HFFc6 (cell line): ENCODE data around the gene PCDH9. TPM values are rescaled to one million over a fixed set of nuclear protein-coding genes. Genes with fewer than 3 reads are reported as not detected.

Source experiments
- DNase-seq: peaks from one replicate; pipeline ENCODE4 v3.0.0-alpha.2; 2018
- H3K27ac Mint-ChIP-seq: 2 replicates; pipeline ENCODE4 v1.8.0; 2020; ENCODE audit warnings: mild to moderate bottlenecking, mixed read lengths
- H3K27me3 Mint-ChIP-seq: 2 replicates; pipeline ENCODE4 v1.8.0; 2021; ENCODE audit warnings: mild to moderate bottlenecking, moderate library complexity, mixed read lengths; ENCODE audit not compliant: insufficient read depth
- H3K36me3 Mint-ChIP-seq: 2 replicates; pipeline ENCODE4 v1.8.0; 2021; ENCODE audit warnings: low read depth, mixed read lengths
- H3K4me1 Mint-ChIP-seq: 2 replicates; pipeline ENCODE4 v1.8.0; 2020; ENCODE audit warnings: low read depth, mixed read lengths
- H3K4me3 Mint-ChIP-seq: 2 replicates; pipeline ENCODE4 v1.8.0; 2020; ENCODE audit warnings: mild to moderate bottlenecking, moderate library complexity, mixed read lengths
- H3K9me3 Mint-ChIP-seq: 2 replicates; pipeline ENCODE4 v1.8.0; 2020; ENCODE audit warnings: mild to moderate bottlenecking, mixed read lengths
- total RNA-seq, 6 experiments: library from RNA; stranded (reverse); fragmentation: NEBNext Ultra II Directional; extraction: Animal tissue kit (Norgen Biotek cat#: 25700); gene quantifications; 2 replicates in 1 of 6; 3 replicates in 5 of 6; pipeline ENCODE4 v1.2.3, GENCODE V29; 2021
- TF ChIP-seq, protein P1 (sequence below): fragments of 200-600 bp; sonication (generic); IDR thresholded peaks from 2 replicates; pipeline ENCODE4 v1.5.0; 2021; ENCODE audit warnings: antibody characterized with exemption, mild to moderate bottlenecking

PCDH9 gene
- total RNA-seq, 6 experiments from 2014 or later, result 2.0 to 6.7 (median 2.6) TPM

- no peaks in the 10 kb centered on the region; the same call in 1 of the 2 replicates for H3K9me3 Mint-ChIP-seq
- no peak overlapping the region for H3K4me3 Mint-ChIP-seq
- no peaks in the 10 kb centered on the region for H3K36me3 Mint-ChIP-seq
- no peak for DNase-seq
- H3K4me1 Mint-ChIP-seq, result no peaks in the 10 kb centered on the region; the same call in 1 of the 2 replicates
- no peak overlapping the region for H3K27ac Mint-ChIP-seq
- TF ChIP-seq, protein P1, sequence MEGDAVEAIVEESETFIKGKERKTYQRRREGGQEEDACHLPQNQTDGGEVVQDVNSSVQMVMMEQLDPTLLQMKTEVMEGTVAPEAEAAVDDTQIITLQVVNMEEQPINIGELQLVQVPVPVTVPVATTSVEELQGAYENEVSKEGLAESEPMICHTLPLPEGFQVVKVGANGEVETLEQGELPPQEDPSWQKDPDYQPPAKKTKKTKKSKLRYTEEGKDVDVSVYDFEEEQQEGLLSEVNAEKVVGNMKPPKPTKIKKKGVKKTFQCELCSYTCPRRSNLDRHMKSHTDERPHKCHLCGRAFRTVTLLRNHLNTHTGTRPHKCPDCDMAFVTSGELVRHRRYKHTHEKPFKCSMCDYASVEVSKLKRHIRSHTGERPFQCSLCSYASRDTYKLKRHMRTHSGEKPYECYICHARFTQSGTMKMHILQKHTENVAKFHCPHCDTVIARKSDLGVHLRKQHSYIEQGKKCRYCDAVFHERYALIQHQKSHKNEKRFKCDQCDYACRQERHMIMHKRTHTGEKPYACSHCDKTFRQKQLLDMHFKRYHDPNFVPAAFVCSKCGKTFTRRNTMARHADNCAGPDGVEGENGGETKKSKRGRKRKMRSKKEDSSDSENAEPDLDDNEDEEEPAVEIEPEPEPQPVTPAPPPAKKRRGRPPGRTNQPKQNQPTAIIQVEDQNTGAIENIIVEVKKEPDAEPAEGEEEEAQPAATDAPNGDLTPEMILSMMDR, result no peak
- H3K27me3 Mint-ChIP-seq, result no peaks in the 10 kb centered on the region; the same call in 1 of the 2 replicates
These were observed 907.2 kb downstream of the PCDH9 start for GRCh38 chr13:66322936-66323335.

- no peaks in the 10 kb centered on the region; the same call in 1 of the 2 replicates for H3K4me1 Mint-ChIP-seq
- TF ChIP-seq, protein P1, result no peak
- H3K9me3 Mint-ChIP-seq, result no peaks in the 10 kb centered on the region; the same call in 1 of the 2 replicates
- no peak for DNase-seq
- no peak overlapping the region for H3K27ac Mint-ChIP-seq
- no peaks in the 10 kb centered on the region; the same call in 1 of the 2 replicates for H3K27me3 Mint-ChIP-seq
- no peaks in the 10 kb centered on the region for H3K36me3 Mint-ChIP-seq
- H3K4me3 Mint-ChIP-seq, result no peak overlapping the region
These were observed 907.9 kb downstream of the PCDH9 start for GRCh38 chr13:66322193-66322740.

- Mint-ChIP-seq H3K36me3 (no peaks in the 10 kb centered on the region), H3K27ac (no peak overlapping the region), H3K27me3 (no peaks in the 10 kb centered on the region), H3K9me3 (no peaks in the 10 kb centered on the region; the same call in 1 of the 2 replicates), H3K4me3 (no peak overlapping the region), H3K4me1 (peaks cover 21% of the 10 kb centered on the region)
- TF ChIP-seq, protein P1, result no peak
- DNase-seq, result no peak
These were observed 915.2 kb downstream of the PCDH9 start for GRCh38 chr13:66314911-66315310.

- peak overlapping the region; percentile 8; the same call in 1 of the 2 replicates for H3K27ac Mint-ChIP-seq
- TF ChIP-seq, protein P1, result no peak
- peaks cover 21% of the 10 kb centered on the region for H3K4me1 Mint-ChIP-seq
- no peak overlapping the region for H3K4me3 Mint-ChIP-seq
- DNase-seq, result no peak
- no peaks in the 10 kb centered on the region for H3K36me3 Mint-ChIP-seq
- no peaks in the 10 kb centered on the region for H3K27me3 Mint-ChIP-seq
- no peaks in the 10 kb centered on the region for H3K9me3 Mint-ChIP-seq
These were observed 916.7 kb downstream of the PCDH9 start for GRCh38 chr13:66313413-66313812.

DNA sequence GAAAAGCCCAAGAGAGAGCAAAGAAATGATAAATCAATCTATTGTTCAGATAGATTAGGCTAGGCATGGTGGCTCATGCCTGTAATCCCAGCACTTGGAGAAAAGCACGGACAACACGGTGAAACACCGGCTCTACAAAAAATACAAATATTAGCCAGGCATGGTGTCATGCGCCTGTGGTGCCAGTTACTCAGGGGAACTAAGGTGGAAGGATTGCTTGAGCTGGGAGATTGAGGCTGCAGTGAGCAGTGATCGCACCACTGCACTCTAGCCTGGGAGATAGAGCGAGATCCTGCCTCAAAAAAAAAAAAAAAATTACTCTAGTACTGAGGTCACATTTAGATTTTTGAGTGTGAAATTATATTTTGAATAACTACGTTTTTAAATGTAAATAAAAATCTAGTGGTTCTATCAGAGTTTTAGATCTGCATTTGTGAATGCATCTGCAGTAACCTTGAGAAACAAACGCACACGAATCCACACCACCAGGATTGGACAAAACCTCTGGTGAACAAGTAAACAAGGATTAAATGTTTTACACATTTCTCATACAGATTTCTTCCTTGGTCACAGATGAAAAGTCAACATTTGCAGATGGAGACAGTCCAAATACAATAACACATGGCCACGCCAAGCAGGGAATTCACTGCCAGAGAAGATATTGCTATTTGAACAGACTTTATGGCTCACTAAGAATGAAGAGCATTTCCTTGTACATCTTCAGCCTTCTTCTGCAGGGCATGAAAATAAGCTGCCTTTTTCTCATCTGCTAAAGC, 917.6 kb downstream of the PCDH9 start:
- peaks cover 21% of the 10 kb centered on the region for H3K4me1 Mint-ChIP-seq

More for the DNA sequence above, 917.6 kb downstream of the PCDH9 start:
- Mint-ChIP-seq H3K27me3 (no peaks in the 10 kb centered on the region), H3K27ac (peak overlapping the region; percentile 30; the same call in 1 of the 2 replicates), H3K4me3 (no peak overlapping the region; the same call in 1 of the 2 replicates), H3K36me3 (no peaks in the 10 kb centered on the region), H3K9me3 (no peaks in the 10 kb centered on the region)
- peak; percentile 60 for DNase-seq
- TF ChIP-seq, protein P1, result no peak
